NCI-H2227 treated with DMSO at 0.1 percent for 48 hours (cell line): ENCODE results near the gene PTTG1IP.

Experiments used
- DNase-seq: peaks from one replicate; lab custom pipeline; 2025; lab: John Stamatoyannopoulos, UW

The PTTG1IP gene

DNA sequence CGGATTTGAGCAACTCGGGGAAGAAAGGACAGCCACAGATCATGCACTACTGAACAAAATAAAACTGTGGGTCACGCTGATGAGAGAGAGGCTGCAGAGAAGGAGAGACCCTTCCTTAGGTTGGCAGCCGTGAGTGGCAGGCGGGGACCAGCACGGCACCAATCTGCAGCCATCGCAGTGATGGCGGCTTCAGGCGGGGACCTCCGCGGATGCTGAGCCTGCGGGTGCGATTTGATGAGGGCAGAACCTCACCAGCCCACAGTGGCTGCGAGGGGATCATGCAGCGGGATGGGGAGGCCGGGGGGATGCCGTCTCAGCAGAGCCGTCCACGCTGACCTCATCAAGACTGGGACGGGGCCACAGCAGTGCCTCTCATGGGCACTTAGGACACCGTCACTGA lies 35.4 kb upstream of the PTTG1IP start:
- no peak for DNase-seq

DNA sequence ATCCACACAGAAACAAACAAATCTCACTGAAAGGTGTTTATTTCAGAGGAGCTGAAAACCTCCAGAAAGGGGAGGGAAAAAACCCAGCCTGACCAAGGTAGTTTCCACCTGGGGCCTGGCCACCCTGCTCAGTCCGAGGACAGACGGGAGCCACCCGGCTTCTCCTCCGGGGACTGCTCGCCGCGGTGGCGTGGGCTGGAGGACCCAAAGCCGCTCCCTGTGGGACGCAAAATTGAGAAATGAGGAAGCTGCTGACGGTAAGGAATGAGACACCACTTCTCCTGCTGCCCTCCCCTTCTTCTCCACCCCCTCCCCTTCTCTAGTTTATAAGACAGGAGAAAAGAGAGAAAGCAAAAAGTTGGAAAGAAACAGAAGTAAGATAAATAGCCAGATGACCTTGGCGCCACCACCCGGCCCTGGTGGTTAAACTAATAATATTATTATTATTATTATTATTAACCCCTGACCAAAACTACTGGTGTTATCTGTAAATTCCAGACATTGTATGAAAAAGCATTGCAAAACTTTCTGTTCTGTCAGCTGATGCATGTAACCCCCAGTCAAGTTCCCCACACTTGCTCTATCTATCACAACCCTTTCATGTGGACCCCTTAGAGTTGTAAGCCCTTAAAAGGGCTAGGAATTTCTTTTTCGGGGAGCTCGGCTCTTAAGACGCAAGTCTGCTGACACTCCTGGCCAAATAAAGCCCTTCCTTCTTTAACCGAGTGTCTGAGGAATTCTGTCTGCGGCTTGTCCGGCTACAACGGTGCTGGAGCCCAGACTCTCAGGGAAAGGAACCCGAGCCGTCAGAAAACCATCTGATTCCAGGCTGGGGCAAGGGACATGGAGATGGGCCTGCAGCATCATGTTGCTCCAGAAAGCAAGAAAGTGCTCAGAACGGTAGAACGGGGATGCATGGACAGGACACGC lies 34.7 kb upstream of the PTTG1IP start:
- DNase-seq, result no peak

DNA sequence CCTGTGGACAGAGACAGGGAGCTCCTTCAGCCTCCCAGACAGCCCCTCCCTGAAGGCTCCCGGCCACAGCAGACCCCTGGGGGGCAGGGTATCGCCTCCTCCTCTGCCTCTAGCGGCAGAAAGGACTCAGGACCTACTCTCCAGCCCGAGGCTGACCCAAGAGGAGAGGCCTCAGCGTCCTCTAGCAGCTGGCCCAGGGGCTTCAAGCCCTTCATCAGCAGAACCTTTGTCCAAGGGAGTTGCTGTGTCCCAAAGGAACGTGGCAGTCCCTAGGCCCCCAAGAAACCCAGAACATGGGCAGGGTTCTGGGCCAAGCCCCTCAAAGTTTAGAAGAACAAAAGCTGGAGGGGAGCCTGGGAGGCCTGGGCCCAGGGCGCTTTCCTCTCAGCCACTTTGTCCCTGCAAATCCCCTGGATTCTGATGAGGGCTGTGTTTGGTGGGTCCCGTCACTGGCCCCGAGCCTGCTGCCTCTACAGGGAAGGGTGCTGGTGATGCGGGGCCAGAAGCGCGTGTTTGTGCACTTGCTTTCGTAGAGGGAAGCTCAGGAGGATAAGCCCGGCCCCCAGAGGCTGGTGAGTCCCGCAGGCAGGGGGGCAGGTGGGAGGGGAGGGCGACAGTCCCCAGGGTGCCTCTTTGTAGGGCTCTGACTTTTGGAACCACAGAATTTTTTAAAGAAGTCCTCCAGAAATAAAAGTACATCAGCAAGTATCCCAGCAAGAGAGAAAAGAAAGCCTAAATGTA lies 33.9 kb upstream of the PTTG1IP start:
- DNase-seq, result no peak

GRCh38 chr21:44905728-44906090 lies 32.2 kb upstream of the PTTG1IP start:
- DNase-seq, result no peak

DNA sequence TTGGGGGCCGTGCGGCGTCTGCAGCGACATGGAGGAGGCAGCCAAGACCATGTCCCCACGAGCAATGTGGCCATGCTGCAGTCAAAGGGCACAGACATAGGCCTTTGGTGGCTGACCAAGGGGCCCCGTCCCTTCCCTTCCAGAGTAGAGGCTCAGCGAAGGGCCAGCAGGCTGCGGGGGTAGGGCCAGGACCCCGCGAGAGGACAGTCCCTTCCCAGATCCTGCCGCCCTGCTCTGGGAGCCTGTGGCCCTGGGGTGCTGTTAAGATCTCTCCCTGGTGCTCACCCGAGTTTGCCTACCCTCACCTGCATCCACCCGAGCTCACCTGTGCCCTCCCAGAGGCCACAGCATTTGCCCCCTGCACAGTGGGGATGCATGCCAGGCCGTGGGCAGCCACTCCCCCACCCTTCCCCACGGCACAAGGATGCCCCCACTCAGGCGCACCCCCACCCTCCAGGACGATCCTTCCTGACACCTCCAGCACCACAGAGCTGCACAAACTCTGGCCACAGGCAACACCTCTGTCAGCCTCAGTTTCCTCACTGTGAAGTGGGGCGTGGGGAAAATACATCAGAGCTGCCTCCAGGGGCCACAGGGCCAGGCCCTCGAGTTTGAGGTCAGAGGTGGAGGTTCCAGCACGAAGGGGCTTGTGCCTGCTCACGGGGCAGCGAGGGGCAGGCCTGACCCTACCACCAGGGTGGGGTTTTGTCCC lies 31.7 kb upstream of the PTTG1IP start:
- DNase-seq, result no peak

GRCh38 chr21:44904141-44904923 lies 30.8 kb upstream of the PTTG1IP start:
- no peak for DNase-seq

- DNase-seq, result no peak
Observed at GRCh38 chr21:44903689-44904088, 30.2 kb upstream of the PTTG1IP start.

- no peak for DNase-seq
Observed at GRCh38 chr21:44903050-44903685, 29.7 kb upstream of the PTTG1IP start.

DNA sequence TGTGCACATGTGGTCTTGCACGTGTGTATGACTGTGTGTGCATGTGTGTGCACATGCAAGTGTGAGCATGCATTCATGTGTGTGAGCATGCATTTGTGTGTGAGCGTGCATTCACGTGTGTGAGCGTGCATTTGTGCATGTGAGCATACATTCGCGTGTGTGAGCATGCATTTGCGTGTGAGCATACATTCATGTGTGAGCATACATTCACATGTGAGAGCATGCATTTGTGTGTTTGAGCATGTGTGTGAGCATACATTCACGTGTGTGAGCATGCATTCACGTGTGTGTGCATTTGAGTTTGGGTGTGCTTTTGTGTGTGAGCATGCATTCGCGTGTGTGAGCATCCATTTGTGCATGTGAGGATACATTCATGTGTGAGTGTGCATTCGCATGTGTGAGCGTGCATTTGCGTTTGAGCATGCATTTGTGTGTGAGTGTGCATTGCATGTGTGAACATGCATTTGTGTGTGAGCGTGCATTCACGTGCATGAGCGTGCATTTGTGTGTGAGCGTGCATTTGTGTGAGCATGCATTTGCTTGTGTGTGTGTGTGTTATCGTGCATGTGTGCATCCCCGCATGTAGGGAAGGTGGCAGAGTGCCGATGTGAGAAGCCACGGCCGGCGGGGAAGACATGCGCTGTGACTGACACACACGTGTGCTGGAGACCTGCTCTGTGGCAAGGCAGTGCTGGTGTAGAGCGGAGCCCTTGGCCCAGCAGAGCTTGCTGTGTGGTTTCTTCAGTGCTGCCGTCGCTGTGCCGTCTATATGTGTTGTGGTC lies 29.0 kb upstream of the PTTG1IP start:
- no peak for DNase-seq

- no peak for DNase-seq
Observed at GRCh38 chr21:44901391-44902074, 28.0 kb upstream of the PTTG1IP start.

DNA sequence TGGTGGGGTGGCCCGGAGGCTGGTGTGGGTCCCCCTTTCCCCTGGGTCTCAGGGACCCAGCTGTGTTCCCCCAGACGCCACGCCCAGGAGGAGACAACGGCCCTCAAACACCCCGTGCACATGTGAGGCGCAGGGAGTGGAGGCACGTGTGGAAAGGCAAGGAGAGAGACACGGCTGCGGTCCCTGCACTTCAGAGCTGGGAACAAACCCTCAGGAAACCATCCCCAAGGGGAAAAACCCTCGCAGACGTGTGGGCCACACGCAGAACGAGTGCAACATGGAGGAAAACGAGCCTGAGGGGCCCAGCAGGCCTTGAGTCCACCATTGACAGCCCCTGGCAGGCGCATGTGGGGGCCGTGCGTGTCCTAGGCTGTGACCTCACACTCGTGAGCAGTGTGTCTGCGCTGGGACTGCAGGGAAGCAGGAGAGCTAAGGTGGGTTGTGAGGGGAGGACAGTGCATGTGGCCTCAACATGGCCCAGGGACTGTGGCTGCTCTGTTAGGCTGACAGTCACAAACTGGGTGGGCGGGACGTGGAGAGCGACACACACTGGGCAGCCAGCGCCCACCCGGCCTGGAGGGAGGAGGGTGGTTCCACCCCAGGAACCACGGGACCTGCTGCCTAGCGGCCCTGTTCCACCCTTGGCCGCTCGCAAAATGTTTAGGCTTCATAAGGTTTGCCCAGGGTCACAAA lies 27.2 kb upstream of the PTTG1IP start:
- no peak for DNase-seq

DNA sequence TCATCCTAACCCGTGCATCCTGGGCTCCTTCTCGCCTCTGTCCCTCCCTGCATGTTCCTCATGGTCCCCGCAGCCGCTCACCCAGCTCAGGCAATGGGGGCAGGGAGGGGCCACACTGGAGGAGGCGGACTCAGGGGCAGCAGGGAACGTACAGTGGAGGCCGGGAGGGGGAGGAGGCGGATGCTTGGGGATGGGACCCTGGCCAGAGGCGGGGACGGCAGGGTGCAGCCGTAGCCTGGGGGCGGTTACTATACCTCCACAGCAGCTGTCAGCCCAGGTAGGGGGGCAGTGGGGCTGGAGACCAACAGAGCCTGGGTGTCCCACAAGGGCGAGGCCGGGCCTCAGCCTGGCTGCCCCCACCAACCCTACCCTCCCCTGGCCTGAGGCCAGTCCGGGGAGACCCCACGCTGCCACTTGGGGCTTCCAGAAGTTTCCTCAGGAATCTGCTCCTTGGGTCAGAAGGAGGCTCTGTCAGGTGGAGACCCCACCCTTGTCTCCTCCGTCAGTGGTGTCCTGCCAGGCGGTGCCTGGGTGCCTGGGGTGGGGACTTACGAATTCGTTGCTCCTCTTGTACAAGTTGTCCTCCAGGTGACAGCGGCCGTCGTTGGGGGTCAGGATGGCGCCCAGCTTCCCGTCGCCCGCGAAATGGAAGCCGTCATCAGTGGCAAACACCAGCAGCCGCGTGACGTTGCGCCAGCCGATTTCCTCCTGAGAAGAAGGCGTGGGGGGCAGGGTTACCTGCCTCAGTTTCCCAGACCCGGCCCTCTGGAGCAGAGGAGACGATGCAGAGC lies 26.5 kb upstream of the PTTG1IP start:
- DNase-seq, result no peak

GRCh38 chr21:44898851-44899767 lies 25.6 kb upstream of the PTTG1IP start:
- no peak for DNase-seq

DNA sequence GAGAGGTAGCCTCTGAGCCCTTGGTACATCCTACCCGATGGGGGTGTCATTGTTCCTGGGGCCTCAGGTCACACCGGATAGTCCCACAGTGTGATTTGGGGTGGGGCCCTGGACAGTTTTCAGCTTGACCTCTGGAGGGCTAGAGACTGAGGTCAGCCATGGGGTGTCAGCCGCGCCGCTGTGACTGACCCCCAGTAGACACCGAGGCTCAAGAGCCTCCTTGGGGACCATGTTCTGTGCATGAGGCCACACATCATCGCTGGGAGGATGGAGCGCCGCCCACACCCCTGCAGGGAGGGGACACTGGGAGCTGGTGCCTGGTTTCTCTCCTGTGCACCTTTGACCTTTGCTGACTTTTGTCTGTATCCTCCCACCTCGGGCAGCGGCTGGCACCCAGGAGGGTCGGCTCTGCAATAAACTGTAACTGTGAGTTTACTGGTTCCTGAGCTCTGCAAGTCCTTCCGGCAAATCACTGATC lies 24.6 kb upstream of the PTTG1IP start:
- no peak for DNase-seq

- DNase-seq, result no peak
Observed at GRCh38 chr21:44897326-44898010, 24.0 kb upstream of the PTTG1IP start.

DNA sequence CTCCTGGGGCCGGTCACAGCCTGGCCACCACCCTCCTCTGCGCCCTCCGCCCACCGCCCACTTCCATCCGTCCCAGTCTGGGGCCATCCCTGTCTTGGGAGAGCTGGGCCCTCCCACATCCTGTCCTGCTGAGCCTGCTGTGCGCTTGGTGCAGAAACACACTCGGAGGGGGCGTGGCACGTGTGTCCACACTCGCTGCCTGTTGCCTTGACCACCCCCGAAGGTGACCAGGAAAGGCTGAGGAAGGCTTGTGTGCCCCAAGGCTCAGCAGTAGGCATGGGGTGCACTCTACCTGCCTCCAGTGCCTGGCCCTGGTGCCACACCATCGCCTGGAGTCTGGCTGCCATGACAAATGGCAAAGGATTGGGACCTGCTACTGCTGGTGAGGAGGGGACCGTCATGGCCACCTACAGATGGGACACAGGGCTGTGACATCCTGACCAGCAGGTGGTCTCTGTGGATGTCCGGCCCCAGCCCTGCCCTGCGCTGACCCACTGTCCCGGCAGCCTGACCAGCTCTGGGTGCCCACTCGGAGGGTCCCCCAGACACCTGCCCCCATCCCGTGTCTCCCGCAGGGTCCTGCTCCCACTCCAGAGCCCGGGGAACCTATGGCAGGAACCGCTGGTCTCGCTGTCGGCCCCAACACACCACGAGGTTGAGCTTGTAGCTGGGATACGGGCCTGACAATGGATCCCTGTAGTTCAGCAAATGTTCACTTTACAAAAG lies 23.2 kb upstream of the PTTG1IP start:
- no peak for DNase-seq
